BLaER1 treated with 17β-estradiol and CSF1 and Interleukin-3, amounts not matched to agents 10 nM and 100 nM (cell line): Measurements from ENCODE around the gene KCNA2.

Experiments
- H3K27ac ChIP-seq, 11 experiments: shearing (Covaris generic); formaldehyde crosslinking; 2 replicates each; pipeline ENCODE4 v1.8.1; 2022
- H3K27me3 ChIP-seq, 11 experiments: shearing (Covaris generic); formaldehyde crosslinking; 2 replicates each; pipeline ENCODE4 v1.8.1; 2022
- H3K36me3 ChIP-seq, 11 experiments: shearing (Covaris generic); formaldehyde crosslinking; 2 replicates each; pipeline ENCODE4 v1.8.1; 2022
- H3K4me1 ChIP-seq, 10 experiments: shearing (Covaris generic); formaldehyde crosslinking; 2 replicates each; pipeline ENCODE4 v1.8.1; 2022
- H3K4me2 ChIP-seq, 11 experiments: shearing (Covaris generic); formaldehyde crosslinking; 2 replicates each; pipeline ENCODE4 v1.8.1; 2022
- H3K4me3 ChIP-seq, 10 experiments: shearing (Covaris generic); formaldehyde crosslinking; 2 replicates each; pipeline ENCODE4 v1.8.1; 2022
- H3K9ac ChIP-seq, 11 experiments: shearing (Covaris generic); formaldehyde crosslinking; 2 replicates each; pipeline ENCODE4 v1.8.1; 2022
- H3K9me3 ChIP-seq, 11 experiments: shearing (Covaris generic); formaldehyde crosslinking; replicated peaks in 1 of 11; 2 replicates each; pipeline ENCODE4 v1.8.1; 2022
- H4K20me1 ChIP-seq, 11 experiments: shearing (Covaris generic); formaldehyde crosslinking; 2 replicates each; pipeline ENCODE4 v1.8.1; 2022
- Cebpa-rat ChIP-seq, 11 experiments: shearing (Covaris generic); IDR thresholded peaks; 2 replicates each; pipeline ENCODE4 v1.8.1; 2022

Gene KCNA2

GRCh38 chr1:110639724-110640386 is 33.7 kb upstream of the KCNA2 start:
- Histone ChIP-seq H3K36me3 (no peaks in the 10 kb centered on the region), H3K4me1 (peaks cover 21 to 94% (median 33%) of the 10 kb centered on the region in 10 experiments), H3K9ac (peak overlapping the region in 3 of 11 experiments; percentile 21 to 74 (median 69); a peak in 6 of 22 replicates), H4K20me1 (no peaks in the 10 kb centered on the region), H3K4me2 (peak overlapping the region in 5 of 11 experiments; percentile 22 to 87 (median 72); a peak in 10 of 22 replicates), H3K9me3 (no peaks in the 10 kb centered on the region; a peak in 1 of 22 replicates), H3K4me3 (no peak overlapping the region), H3K27ac (peak overlapping the region in 6 of 11 experiments; percentile 18 to 95 (median 76); a peak in 11 of 22 replicates), H3K27me3 (no peaks in the 10 kb centered on the region)
- no peak for TF ChIP-seq Cebpa-rat (IDR thresholded peaks at IDR 0.05)

- H3K36me3 ChIP-seq: no peaks in the 10 kb centered on the region
- 0 out of 22 replicates have a peak overlapping the region, but pooled peaks of 1 of the 11 experiments have one; percentile 72 for H3K4me2 ChIP-seq
- TF ChIP-seq Cebpa-rat (IDR thresholded peaks at IDR 0.05): no peak
- no peaks in the 10 kb centered on the region for H3K9me3 ChIP-seq
- no peak overlapping the region for H3K9ac ChIP-seq
- peaks cover 21 to 94% (median 34%) of the 10 kb centered on the region in 10 experiments for H3K4me1 ChIP-seq
- H3K27ac ChIP-seq: peak overlapping the region in 1 of 11 experiments; percentile 89; a peak in 2 of 22 replicates
- no peaks in the 10 kb centered on the region for H3K27me3 ChIP-seq
- no peak overlapping the region for H3K4me3 ChIP-seq
- no peaks in the 10 kb centered on the region for H4K20me1 ChIP-seq
Observed at GRCh38 chr1:110638556-110638955, 32.4 kb upstream of the KCNA2 start.

GRCh38 chr1:110638058-110638457 is 31.9 kb upstream of the KCNA2 start:
- no peak overlapping the region for H3K4me3 ChIP-seq
- no peaks in the 10 kb centered on the region for H4K20me1 ChIP-seq
- H3K27me3 ChIP-seq: no peaks in the 10 kb centered on the region
- H3K9me3 ChIP-seq: no peaks in the 10 kb centered on the region
- H3K36me3 ChIP-seq: no peaks in the 10 kb centered on the region
- H3K4me1 ChIP-seq: peaks cover 18 to 94% (median 33%) of the 10 kb centered on the region in 10 experiments
- no peak for TF ChIP-seq Cebpa-rat (IDR thresholded peaks at IDR 0.05)
- H3K9ac ChIP-seq: no peak overlapping the region
- H3K4me2 ChIP-seq: no peak overlapping the region; a peak in 1 of 22 replicates
- 0 out of 22 replicates have a peak overlapping the region, but pooled peaks of 1 of the 11 experiments have one; percentile 89 for H3K27ac ChIP-seq

- H4K20me1 ChIP-seq: no peaks in the 10 kb centered on the region
- H3K9ac ChIP-seq: no peak overlapping the region
- peaks cover 18 to 93% (median 35%) of the 10 kb centered on the region in 10 experiments for H3K4me1 ChIP-seq
- H3K27ac ChIP-seq: no peak overlapping the region
- H3K27me3 ChIP-seq: no peaks in the 10 kb centered on the region
- H3K4me2 ChIP-seq: no peak overlapping the region; a peak in 1 of 22 replicates
- no peak for TF ChIP-seq Cebpa-rat (IDR thresholded peaks at IDR 0.05)
- H3K36me3 ChIP-seq: no peaks in the 10 kb centered on the region
- H3K4me3 ChIP-seq: no peak overlapping the region
- H3K9me3 ChIP-seq: no peaks in the 10 kb centered on the region
Observed at GRCh38 chr1:110637475-110637874, 31.3 kb upstream of the KCNA2 start.

- no peak overlapping the region for H3K4me3 ChIP-seq
- no peak overlapping the region for H3K9ac ChIP-seq
- H4K20me1 ChIP-seq: no peaks in the 10 kb centered on the region
- H3K27me3 ChIP-seq: no peaks in the 10 kb centered on the region
- no peaks in the 10 kb centered on the region for H3K9me3 ChIP-seq
- TF ChIP-seq Cebpa-rat (IDR thresholded peaks at IDR 0.05): no peak
- H3K4me1 ChIP-seq: peaks cover 27 to 93% (median 42%) of the 10 kb centered on the region in 10 experiments
- H3K4me2 ChIP-seq: peak overlapping the region in 8 of 11 experiments; percentile 5 to 69 (median 42); a peak in 11 of 22 replicates
- peak overlapping the region in 1 of 11 experiments; percentile 52; a peak in 1 of 22 replicates for H3K27ac ChIP-seq
- H3K36me3 ChIP-seq: no peaks in the 10 kb centered on the region
Observed at GRCh38 chr1:110636149-110636935, 30.2 kb upstream of the KCNA2 start.

- no peak overlapping the region for H3K4me3 ChIP-seq
- H3K27ac ChIP-seq: peak overlapping the region in 3 of 11 experiments; percentile 31 to 70 (median 52); a peak in 5 of 22 replicates
- H3K27me3 ChIP-seq: no peaks in the 10 kb centered on the region
- no peak for TF ChIP-seq Cebpa-rat (IDR thresholded peaks at IDR 0.05)
- H3K9ac ChIP-seq: peak overlapping the region in 1 of 11 experiments; percentile 29; a peak in 1 of 22 replicates
- H3K36me3 ChIP-seq: no peaks in the 10 kb centered on the region
- no peaks in the 10 kb centered on the region for H4K20me1 ChIP-seq
- H3K4me2 ChIP-seq: peak overlapping the region in 8 of 11 experiments; percentile 32 to 69 (median 47); a peak in 14 of 22 replicates
- H3K9me3 ChIP-seq: no peaks in the 10 kb centered on the region
- H3K4me1 ChIP-seq: peaks cover 36 to 93% (median 51%) of the 10 kb centered on the region in 10 experiments
Observed at GRCh38 chr1:110635434-110635833, 29.3 kb upstream of the KCNA2 start.

GRCh38 chr1:110634455-110635311 is 28.5 kb upstream of the KCNA2 start:
- no peak overlapping the region for H3K4me3 ChIP-seq
- H4K20me1 ChIP-seq: no peaks in the 10 kb centered on the region
- H3K36me3 ChIP-seq: no peaks in the 10 kb centered on the region
- H3K9me3 ChIP-seq: no peaks in the 10 kb centered on the region
- no peaks in the 10 kb centered on the region for H3K27me3 ChIP-seq
- peaks cover 36 to 93% (median 52%) of the 10 kb centered on the region in 10 experiments for H3K4me1 ChIP-seq
- peak overlapping the region; percentile 32 to 69 (median 47); a peak in 19 of 22 replicates for H3K4me2 ChIP-seq
- no peak for TF ChIP-seq Cebpa-rat (IDR thresholded peaks at IDR 0.05)
- peak overlapping the region in 3 of 11 experiments; percentile 31 to 70 (median 52); a peak in 5 of 22 replicates for H3K27ac ChIP-seq
- H3K9ac ChIP-seq: peak overlapping the region in 2 of 11 experiments; percentile 6 to 29; a peak in 2 of 22 replicates

- no peak for TF ChIP-seq Cebpa-rat (IDR thresholded peaks at IDR 0.05)
- H3K9me3 ChIP-seq: no peaks in the 10 kb centered on the region
- no peak overlapping the region for H3K4me3 ChIP-seq
- H3K27ac ChIP-seq: peak overlapping the region in 3 of 11 experiments; percentile 4 to 70 (median 52); a peak in 5 of 22 replicates
- peaks cover 36 to 93% (median 52%) of the 10 kb centered on the region in 10 experiments for H3K4me1 ChIP-seq
- peak overlapping the region; percentile 32 to 69 (median 47); a peak in 15 of 22 replicates for H3K4me2 ChIP-seq
- H3K9ac ChIP-seq: peak overlapping the region in 2 of 11 experiments; percentile 6 to 22; a peak in 2 of 22 replicates
- H4K20me1 ChIP-seq: no peaks in the 10 kb centered on the region
- no peaks in the 10 kb centered on the region for H3K27me3 ChIP-seq
- no peaks in the 10 kb centered on the region for H3K36me3 ChIP-seq
Observed at GRCh38 chr1:110634086-110634454, 27.9 kb upstream of the KCNA2 start.
